GM18867 (cell line): ENCODE results near the gene NR2E3.
A peak's percentile ranks its signal among the peaks of the same experiment; 100 is the strongest.

Experiments used
- ATAC-seq: cut with Tn5 transposase; IDR thresholded peaks from one replicate; pipeline ENCODE4 v1.9.1; 2021; ENCODE audit warnings: mild to moderate bottlenecking, moderate library complexity; ENCODE audit not compliant: unreplicated experiment

NR2E3 gene

GRCh38 chr15:71810256-71811035 is at the start of gene NR2E3:
Gene NR2E3, plus strand, starts transcription at chr15:71810554. Its CDS starts 190 bp downstream, at chr15:71810744.
- ATAC-seq, result no peak

- ATAC-seq, result no peak
These were observed 49.5 kb upstream of the NR2E3 start for GRCh38 chr15:71760852-71761251.

- ATAC-seq, result no peak
These were observed 48.7 kb upstream of the NR2E3 start for GRCh38 chr15:71761649-71762048.

DNA sequence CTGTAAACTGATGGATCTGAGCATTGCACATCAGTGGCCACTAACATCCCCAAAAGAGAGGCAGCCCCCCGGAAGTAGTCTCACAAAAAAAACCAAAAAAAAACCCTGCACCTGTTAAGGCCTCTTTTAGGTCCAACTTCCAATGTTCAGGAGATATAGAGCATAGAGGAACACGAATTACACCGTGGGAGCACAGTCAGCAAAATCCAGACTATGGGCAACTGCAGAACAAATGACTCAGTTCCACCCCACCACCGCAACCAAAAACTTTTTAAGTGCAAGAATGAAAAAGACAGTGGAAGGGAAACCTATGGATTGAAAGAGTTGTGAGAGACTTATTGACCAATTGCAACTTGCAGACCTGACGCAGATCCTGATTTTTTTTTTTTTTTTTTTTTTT is 42.2 kb upstream of the NR2E3 start:
- ATAC-seq, result no peak

GRCh38 chr15:71773206-71773859 is 37.0 kb upstream of the NR2E3 start:
- ATAC-seq, result no peak

- no peak for ATAC-seq
These were observed 34.5 kb upstream of the NR2E3 start for GRCh38 chr15:71775856-71776255.

DNA sequence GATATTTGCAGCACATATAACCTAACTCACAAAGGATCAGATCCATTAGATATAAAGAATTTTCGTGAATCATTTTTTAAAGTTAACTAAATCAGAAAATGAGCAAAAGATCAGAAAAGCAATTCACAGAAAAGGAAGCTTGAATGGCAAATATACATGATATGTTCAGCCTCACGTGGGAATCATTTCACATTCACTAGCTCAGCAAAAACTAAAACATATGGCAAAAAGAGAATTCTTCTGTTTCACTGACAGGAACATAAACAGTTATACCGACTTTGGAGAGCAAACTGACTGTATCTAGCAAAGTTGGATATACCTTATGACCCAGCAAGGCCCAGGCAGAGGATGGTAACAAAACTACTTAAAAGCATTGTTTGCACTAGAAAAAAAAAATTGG is 34.0 kb upstream of the NR2E3 start:
- ATAC-seq, result no peak

DNA sequence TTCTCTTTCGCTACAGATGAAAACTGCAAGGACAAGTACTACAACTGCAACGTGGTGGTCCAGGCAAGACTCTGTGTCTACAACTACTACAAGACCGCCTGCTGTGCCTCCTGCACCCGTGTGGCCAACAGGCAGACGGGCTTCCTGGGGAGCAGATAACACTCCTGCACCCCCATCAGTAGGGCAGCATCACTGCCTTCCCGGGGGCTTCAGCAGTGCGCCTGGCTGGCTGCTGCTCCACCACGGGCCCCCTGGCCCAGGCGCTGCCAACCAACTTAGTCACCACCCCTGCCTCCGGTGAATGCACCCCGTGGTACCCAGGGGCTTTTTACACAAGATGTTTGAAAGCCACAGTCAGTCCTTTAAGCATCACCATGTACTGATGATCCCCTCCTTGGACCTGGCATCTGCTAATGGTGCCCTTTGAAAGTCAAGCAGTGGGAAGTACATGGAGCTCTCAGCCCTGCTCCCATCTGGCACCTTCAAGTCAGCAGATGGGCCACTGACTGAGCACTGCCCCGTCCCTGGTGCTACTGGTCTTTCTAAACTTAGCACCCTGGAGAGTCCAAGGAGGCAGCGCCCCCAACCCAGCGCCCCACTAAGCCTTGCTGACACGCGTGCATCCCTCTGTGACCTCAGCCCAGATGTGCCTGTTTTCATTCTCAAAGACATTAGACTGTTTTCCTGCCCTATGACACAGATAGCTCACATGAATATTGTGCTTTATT is 33.0 kb upstream of the NR2E3 start:
- ATAC-seq, result no peak

- ATAC-seq, result no peak
These were observed 31.1 kb upstream of the NR2E3 start for GRCh38 chr15:71779073-71779797.

GRCh38 chr15:71780115-71780976 is 30.0 kb upstream of the NR2E3 start:
- no peak for ATAC-seq

GRCh38 chr15:71781179-71781964 is 29.0 kb upstream of the NR2E3 start:
- peak; percentile 73 for ATAC-seq

DNA sequence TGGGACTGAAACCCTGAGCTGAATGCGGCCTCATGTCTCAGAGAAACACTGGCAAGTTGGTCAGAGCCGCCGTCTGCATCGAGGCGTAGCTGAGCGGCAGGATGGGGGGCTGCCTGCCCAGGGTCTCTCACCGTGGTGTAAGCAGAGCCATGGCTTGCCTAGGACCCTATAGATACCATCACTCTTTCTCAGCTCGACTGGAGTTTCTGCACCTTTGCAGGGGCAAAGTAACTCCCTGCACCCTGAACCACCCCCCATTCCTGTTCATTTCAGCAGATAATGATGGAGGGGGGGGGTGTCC is 28.4 kb upstream of the NR2E3 start:
- no peak for ATAC-seq

DNA sequence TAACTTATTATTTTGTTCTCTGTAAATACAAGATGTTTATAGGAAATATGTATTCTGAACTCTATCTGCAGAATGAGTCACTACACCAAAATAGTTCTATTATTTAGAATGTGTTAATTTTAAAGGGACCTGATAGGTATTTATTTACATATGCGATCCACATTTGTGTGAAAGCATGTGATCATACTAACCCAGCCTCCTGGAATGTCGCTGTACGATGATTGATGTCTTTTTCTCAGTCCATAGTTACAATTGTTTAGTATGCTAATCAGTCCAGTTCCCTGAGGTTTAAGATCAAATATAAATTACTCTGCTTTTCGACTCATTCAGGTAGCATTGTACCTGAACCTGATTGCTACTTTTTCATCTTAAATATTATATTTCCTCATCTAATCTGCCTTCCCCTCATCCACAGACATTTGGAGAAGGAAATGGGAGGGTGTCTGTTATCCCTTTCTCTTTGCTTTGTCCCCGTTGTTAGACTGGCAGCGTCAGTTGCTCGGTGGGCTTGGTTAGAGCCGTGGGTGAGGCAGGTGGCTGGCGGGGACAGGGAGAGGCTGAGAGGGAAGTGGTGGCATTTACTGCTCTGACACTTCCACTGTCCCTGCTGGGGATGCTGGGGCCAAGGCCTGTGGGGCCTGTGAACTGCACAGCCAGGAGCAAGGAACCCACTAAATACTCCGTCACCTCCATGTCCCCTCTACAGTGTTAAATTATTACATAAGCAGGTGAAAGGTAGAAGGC is 27.8 kb upstream of the NR2E3 start:
- ATAC-seq, result no peak

- ATAC-seq, result no peak
These were observed 25.6 kb upstream of the NR2E3 start for GRCh38 chr15:71784719-71785118.

GRCh38 chr15:71785996-71786395 is 24.4 kb upstream of the NR2E3 start:
- no peak for ATAC-seq

DNA sequence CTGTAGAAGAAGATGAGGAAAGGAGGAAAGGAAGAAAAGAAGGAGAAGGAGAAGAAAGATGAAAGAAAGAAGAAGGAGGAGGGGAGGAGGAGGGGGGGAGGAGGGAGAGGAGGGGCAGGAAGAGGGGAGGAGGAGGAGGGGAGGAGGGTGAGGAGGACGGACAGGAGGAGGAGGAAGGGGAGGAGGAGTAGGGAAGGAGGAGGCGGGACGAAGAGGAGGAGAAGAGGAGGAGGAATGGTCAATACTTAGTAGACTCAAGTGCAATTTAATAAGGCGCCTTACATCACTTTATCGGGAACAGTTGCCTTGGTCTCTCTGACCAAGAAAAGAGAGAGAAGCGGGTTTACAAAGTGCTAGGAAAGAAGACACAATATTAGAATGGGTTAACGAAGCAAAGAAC is 23.7 kb upstream of the NR2E3 start:
- no peak for ATAC-seq

GRCh38 chr15:71788646-71789579 is 21.4 kb upstream of the NR2E3 start:
- ATAC-seq, result no peak

- no peak for ATAC-seq
These were observed 20.7 kb upstream of the NR2E3 start for GRCh38 chr15:71789616-71790015.
